PC-3 (cell line): ENCODE measurements around the gene FUS. TPM values are rescaled to one million over a fixed set of nuclear protein-coding genes. Genes with fewer than 3 reads are reported as not detected.

Source experiments
- ATAC-seq: fragments of 200-7000 bp; cut with Tn5 transposase; 2 replicates; pipeline ENCODE4 v1.9.1; 2020; ENCODE audit warnings: mild to moderate bottlenecking, moderate library complexity
- BruUV-seq: library from RNA; stranded (reverse); fragments of 400-500 nt; replicated peaks from 2 replicates; lab custom pipeline; 2021; lab: Mats Ljungman, UMichigan
- CTCF ChIA-PET: fragments of 300-600 bp; sonication (Branson Sonifier 250); formaldehyde crosslinking; loops from one replicate; lab custom pipeline; 2022; ENCODE audit warnings: antibody characterized with exemption; lab: Charles Lee
- POLR2A ChIA-PET: fragments of 300-600 bp; sonication (Branson Sonifier 250); formaldehyde crosslinking; loops from one replicate; lab custom pipeline; 2022; ENCODE audit warnings: antibody characterized with exemption; ENCODE audit not compliant: unreplicated experiment; lab: Charles Lee
- DNase-seq: peaks from one replicate; pipeline ENCODE4 v3.0.0-alpha.2; 2015
- H2AFZ ChIP-seq: fragments of 300-600 bp; sonication (generic); 2 replicates; pipeline ENCODE4 v1.6.0; 2016; ENCODE audit warnings: antibody characterized with exemption, low read length
- H3F3A ChIP-seq: fragments of 300-600 bp; sonication (generic); one replicate; pipeline ENCODE4 v1.6.0; 2017; ENCODE audit warnings: antibody characterized with exemption, low read length, control low read depth, mild to moderate bottlenecking; ENCODE audit not compliant: unreplicated experiment
- H3K27ac ChIP-seq: fragments of 300-600 bp; sonication (generic); 2 replicates; pipeline ENCODE4 v1.5.1; 2016; ENCODE audit warnings: mild to moderate bottlenecking, low read length
- H3K27me3 ChIP-seq: fragments of 300-600 bp; sonication (generic); 2 replicates; pipeline ENCODE4 v1.6.1; 2016; ENCODE audit warnings: low read length, mixed read lengths
- H3K36me3 ChIP-seq: fragments of 300-600 bp; sonication (generic); 2 replicates; pipeline ENCODE4 v1.6.1; 2016; ENCODE audit warnings: low read depth, mixed run types, low read length, mixed read lengths
- H3K4me1 ChIP-seq: fragments of 300-600 bp; sonication (generic); 2 replicates; pipeline ENCODE4 v1.5.1; 2016; ENCODE audit warnings: low read length; ENCODE audit not compliant: insufficient read depth
- H3K4me2 ChIP-seq: fragments of 300-600 bp; sonication (generic); 2 replicates; pipeline ENCODE4 v1.6.0; 2016; ENCODE audit warnings: low read length
- H3K4me3 ChIP-seq: fragments of 300-600 bp; sonication (generic); 2 replicates; pipeline ENCODE4 v1.5.1; 2016; ENCODE audit warnings: mild to moderate bottlenecking, low read length, mixed read lengths
- H3K79me2 ChIP-seq: fragments of 300-600 bp; sonication (generic); 2 replicates; pipeline ENCODE4 v1.6.1; 2017; ENCODE audit warnings: low read length, mixed read lengths
- H3K9ac ChIP-seq: fragments of 300-600 bp; sonication (generic); 2 replicates; pipeline ENCODE4 v1.6.0; 2016; ENCODE audit warnings: mild to moderate bottlenecking, low read length
- H3K9me2 ChIP-seq: fragments of 300-600 bp; sonication (generic); replicated peaks from 2 replicates; pipeline ENCODE4 v1.6.1; 2016; ENCODE audit warnings: mixed run types, low read length, mixed read lengths
- H3K9me3 ChIP-seq: fragments of 300-600 bp; sonication (generic); 2 replicates; pipeline ENCODE4 v1.6.1; 2016; ENCODE audit warnings: low read length, mixed read lengths
- H4K20me1 ChIP-seq: fragments of 300-600 bp; sonication (generic); 2 replicates; pipeline ENCODE4 v1.6.1; 2016; ENCODE audit warnings: low read length, mixed read lengths
- CTCF ChIP-seq: fragments of 300-600 bp; sonication (generic); conservative IDR thresholded peaks from 2 replicates; pipeline ENCODE4 v1.5.1; 2017; ENCODE audit warnings: antibody characterized with exemption, low read depth, mild to moderate bottlenecking, low read length
- EZH2 ChIP-seq: fragments of 300-600 bp; sonication (generic); IDR thresholded peaks from one replicate; pipeline ENCODE4 v1.6.1; 2017; ENCODE audit warnings: antibody characterized with exemption, mild to moderate bottlenecking, low read length; ENCODE audit not compliant: unreplicated experiment
- EZH2phosphoT487 ChIP-seq: fragments of 300-600 bp; sonication (generic); IDR thresholded peaks from 2 replicates; pipeline ENCODE4 v1.6.1; 2018; ENCODE audit warnings: mild to moderate bottlenecking, antibody characterized with exemption, low read length, borderline replicate concordance
- intact Hi-C: fragments of 100-400 bp; cut with micrococcal nuclease; formaldehyde crosslinking; loops from 2 replicates; pipeline ENCODE4 v1.9.0; 2023
- total RNA-seq: library from RNA; depleted of rRNA; stranded (reverse); fragments of >200 nt; gene quantifications from 2 replicates; pipeline ENCODE4 v1.2.3, GENCODE V29; 2014

The FUS gene
- total RNA-seq, 1 experiment from 2014 or later: 43.0 TPM

DNA sequence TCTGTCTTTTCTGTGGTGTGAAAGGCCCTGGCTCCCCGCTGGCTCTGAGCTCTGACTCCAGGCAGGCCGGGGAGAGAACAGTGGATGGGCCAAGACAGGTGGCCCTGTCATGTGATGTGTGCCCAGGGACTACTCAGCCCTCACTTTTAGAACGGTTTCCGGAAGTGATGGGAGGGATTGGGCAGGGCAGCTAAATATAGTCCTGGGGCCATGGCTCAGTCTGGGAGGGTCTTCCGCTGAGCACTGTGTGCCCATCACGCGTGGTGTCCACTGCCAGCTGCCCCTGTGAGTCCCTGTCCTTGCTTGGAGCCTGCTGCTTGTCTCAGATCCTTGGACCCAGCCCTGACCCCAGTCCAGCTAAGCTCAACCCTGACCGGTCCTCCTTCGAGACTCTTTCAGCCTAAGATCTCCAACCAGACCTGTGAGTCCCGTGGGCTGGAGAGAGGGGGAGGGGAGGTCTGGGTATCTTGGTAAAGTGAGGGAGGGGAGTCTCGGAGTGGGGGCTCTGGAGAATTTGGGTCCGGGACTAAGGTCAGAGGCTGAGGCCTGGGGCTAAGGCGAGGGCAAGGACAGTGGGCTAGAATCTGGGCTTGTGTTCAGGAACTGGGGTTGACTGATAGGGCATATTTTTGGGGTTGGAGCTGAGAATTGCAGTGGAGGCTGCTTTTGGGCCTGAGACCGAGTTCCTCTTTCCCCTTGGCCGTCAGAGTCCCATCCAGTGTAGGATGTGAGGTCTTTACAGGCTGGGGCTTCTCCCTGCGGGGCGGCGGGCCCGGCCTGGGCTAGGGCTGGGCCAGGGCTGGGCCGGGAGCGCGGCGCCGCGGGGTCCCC, 34.2 kb downstream of the FUS start, which contains the start of gene TRIM72:
Gene TRIM72 (plus strand): TSS at position 243 of the 831 bp plus-strand sequence. CDS start 620 bp downstream, outside the sequence.
- H3K27me3 ChIP-seq: peaks cover 10% of the 10 kb centered on the region
- H3K4me1 ChIP-seq: 0 out of 2 replicates have a peak, but pooled peaks cover 7% of the 10 kb centered on the region
- no peaks in the 10 kb centered on the region for H3K79me2 ChIP-seq
- H4K20me1 ChIP-seq: no peaks in the 10 kb centered on the region
- BruUV-seq: no TSS peak
- no peak within 1 kb of the TSS for H3K9ac ChIP-seq
- no peak within 1 kb of the TSS; the same call in 1 of the 2 replicates for H3K4me2 ChIP-seq
- H3K9me2 ChIP-seq: no peaks in the 10 kb centered on the region
- intact Hi-C loops: no loop called here
- H3K36me3 ChIP-seq: no peaks in the 10 kb centered on the region
- H3K27ac ChIP-seq: no peak within 1 kb of the TSS
- H3K4me3 ChIP-seq: no peak within 1 kb of the TSS
- no peaks in the 10 kb centered on the region for H3F3A ChIP-seq
- TF ChIP-seq CTCF (no peak), EZH2phosphoT487 (no peak), EZH2 (no peak)
- no peaks in the 10 kb centered on the region for H3K9me3 ChIP-seq
- ChIA-PET CTCF (no interaction called here), POLR2A (no interaction called here)
- no peak for ATAC-seq
- DNase-seq: no peak
- no peak within 1 kb of the TSS for H2AFZ ChIP-seq

DNA sequence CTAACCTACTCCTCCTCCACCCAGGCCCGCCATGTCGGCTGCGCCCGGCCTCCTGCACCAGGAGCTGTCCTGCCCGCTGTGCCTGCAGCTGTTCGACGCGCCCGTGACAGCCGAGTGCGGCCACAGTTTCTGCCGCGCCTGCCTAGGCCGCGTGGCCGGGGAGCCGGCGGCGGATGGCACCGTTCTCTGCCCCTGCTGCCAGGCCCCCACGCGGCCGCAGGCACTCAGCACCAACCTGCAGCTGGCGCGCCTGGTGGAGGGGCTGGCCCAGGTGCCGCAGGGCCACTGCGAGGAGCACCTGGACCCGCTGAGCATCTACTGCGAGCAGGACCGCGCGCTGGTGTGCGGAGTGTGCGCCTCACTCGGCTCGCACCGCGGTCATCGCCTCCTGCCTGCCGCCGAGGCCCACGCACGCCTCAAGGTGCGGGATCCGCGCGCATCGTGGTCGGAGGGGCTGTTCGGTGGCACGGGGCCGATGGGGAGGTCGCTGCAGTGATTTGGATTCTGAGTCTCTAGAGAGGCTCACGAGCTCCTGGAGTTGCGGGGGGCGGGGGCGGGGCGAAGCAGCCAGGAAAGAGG, 34.9 kb downstream of the FUS start:
- intact Hi-C loops: no loop called here
- POLR2A ChIA-PET: no interaction called here
- DNase-seq (no peak), ATAC-seq (no peak)
- Histone ChIP-seq H3K9ac (no peak overlapping the region), H4K20me1 (no peaks in the 10 kb centered on the region), H3F3A (no peaks in the 10 kb centered on the region), H3K9me3 (no peaks in the 10 kb centered on the region), H3K79me2 (no peaks in the 10 kb centered on the region), H3K4me3 (peak overlapping the region; percentile 68; the same call in 1 of the 2 replicates), H3K27ac (no peak overlapping the region), H3K27me3 (peaks cover 10% of the 10 kb centered on the region), H3K4me1 (0 out of 2 replicates have a peak, but pooled peaks cover 7% of the 10 kb centered on the region), H3K9me2 (no peaks in the 10 kb centered on the region), H2AFZ (peak overlapping the region; percentile 87; the same call in 1 of the 2 replicates), H3K36me3 (no peaks in the 10 kb centered on the region), H3K4me2 (peak overlapping the region; percentile 94)
- BruUV-seq: no TSS peak
- CTCF ChIA-PET: interaction anchor here (0.6 kb wide), 1 partner anchor 606 kb away, joined by 6 read pairs; no protein-coding TSS in a partner anchor
- TF ChIP-seq CTCF (no peak), EZH2 (no peak), EZH2phosphoT487 (no peak)
